Mesothelial cell of epicardium (in vitro differentiated cells): ENCODE measurements around the gene ST8SIA6. TPM values are rescaled to one million over a fixed set of nuclear protein-coding genes. Genes with fewer than 3 reads are reported as not detected.

Experiments used
- DNase-seq, 2 experiments: peaks; one replicate each; pipeline ENCODE4 v3.0.0; 2021; ENCODE audit warnings: low spot score in 2 of 2; ENCODE audit not compliant: unreplicated experiment in 2 of 2
- H3K27ac Mint-ChIP-seq: 2 replicates; pipeline ENCODE4 v1.8.0; 2021; ENCODE audit warnings: mixed read lengths
- H3K27me3 Mint-ChIP-seq: 2 replicates; pipeline ENCODE4 v1.8.0; 2021; ENCODE audit warnings: low read depth, mixed read lengths
- H3K36me3 Mint-ChIP-seq: 2 replicates; pipeline ENCODE4 v1.8.0; 2021; ENCODE audit warnings: mixed read lengths
- H3K4me1 Mint-ChIP-seq: 2 replicates; pipeline ENCODE4 v1.8.0; 2021; ENCODE audit warnings: mixed read lengths
- H3K4me3 Mint-ChIP-seq: 2 replicates; pipeline ENCODE4 v1.8.0; 2021; ENCODE audit warnings: mild to moderate bottlenecking, moderate library complexity, mixed read lengths
- H3K9me3 Mint-ChIP-seq: 2 replicates; pipeline ENCODE4 v1.8.0; 2021; ENCODE audit warnings: mixed read lengths
- total RNA-seq: library from RNA; stranded (reverse); gene quantifications from 3 replicates; pipeline ENCODE4 v1.2.1, GENCODE V29; 2021
- TF ChIP-seq, protein P1 (sequence below): fragments of 200-600 bp; sonication (generic); IDR thresholded peaks from one replicate; pipeline ENCODE4 v1.5.0; 2021; ENCODE audit warnings: antibody characterized with exemption; ENCODE audit not compliant: unreplicated experiment

ST8SIA6 gene
- total RNA-seq, 1 donor from 2014 or later = 1.4 TPM

DNA sequence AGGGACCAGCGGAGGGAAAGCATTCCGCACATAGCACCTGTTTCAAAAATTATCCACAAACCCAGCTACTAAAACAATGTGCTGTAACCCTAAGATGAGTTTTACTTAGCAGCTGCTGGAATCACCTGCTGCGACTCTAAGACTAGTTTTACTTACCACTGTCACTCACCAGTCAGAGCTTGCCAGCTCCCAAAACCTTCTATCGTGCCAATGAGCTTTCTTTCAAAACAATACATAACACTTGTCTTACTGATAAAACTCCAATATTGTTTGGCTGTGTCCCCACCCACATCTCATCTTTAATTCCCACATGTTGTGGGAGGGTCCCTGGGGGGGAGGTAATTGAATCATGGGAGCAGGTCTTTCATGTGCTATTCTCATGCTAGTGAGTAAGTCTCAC lies 18.4 kb downstream of the ST8SIA6 start:
- peaks cover 20% of the 10 kb centered on the region for H3K27me3 Mint-ChIP-seq
- no peak overlapping the region for H3K27ac Mint-ChIP-seq

DNA sequence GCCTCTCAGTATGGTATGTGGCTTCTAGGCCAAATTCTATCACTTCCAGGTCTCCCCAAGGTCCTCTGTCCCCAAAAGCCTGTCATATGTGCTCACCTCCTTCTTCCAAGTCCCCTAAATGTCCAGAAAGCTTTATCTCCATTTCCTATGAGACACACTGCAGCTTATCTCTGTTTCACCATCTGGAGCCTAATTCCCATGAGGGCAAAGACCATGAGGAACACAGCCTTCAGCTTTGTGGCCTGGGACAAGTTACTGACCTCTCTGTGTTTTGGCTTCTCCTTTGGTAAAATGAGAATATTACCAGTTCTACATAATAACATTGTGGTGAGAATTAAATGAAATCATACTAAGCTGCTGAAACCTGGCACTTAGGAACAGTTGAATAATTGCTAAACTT lies 19.2 kb downstream of the ST8SIA6 start:
- Mint-ChIP-seq H3K4me1 (peaks cover 18% of the 10 kb centered on the region), H3K27me3 (peaks cover 20% of the 10 kb centered on the region), H3K9me3 (peaks cover 5% of the 10 kb centered on the region), H3K27ac (no peak overlapping the region), H3K36me3 (no peaks in the 10 kb centered on the region), H3K4me3 (no peak overlapping the region)
- DNase-seq = no peak
- TF ChIP-seq, protein P1, sequence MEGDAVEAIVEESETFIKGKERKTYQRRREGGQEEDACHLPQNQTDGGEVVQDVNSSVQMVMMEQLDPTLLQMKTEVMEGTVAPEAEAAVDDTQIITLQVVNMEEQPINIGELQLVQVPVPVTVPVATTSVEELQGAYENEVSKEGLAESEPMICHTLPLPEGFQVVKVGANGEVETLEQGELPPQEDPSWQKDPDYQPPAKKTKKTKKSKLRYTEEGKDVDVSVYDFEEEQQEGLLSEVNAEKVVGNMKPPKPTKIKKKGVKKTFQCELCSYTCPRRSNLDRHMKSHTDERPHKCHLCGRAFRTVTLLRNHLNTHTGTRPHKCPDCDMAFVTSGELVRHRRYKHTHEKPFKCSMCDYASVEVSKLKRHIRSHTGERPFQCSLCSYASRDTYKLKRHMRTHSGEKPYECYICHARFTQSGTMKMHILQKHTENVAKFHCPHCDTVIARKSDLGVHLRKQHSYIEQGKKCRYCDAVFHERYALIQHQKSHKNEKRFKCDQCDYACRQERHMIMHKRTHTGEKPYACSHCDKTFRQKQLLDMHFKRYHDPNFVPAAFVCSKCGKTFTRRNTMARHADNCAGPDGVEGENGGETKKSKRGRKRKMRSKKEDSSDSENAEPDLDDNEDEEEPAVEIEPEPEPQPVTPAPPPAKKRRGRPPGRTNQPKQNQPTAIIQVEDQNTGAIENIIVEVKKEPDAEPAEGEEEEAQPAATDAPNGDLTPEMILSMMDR = no peak

More for the DNA sequence above, 18.4 kb downstream of the ST8SIA6 start:
- peaks cover 5% of the 10 kb centered on the region for H3K9me3 Mint-ChIP-seq
- TF ChIP-seq, protein P1 = no peak
- no peak overlapping the region for H3K4me3 Mint-ChIP-seq
- peaks cover 14% of the 10 kb centered on the region for H3K4me1 Mint-ChIP-seq
- H3K36me3 Mint-ChIP-seq = no peaks in the 10 kb centered on the region
- no peak for DNase-seq

DNA sequence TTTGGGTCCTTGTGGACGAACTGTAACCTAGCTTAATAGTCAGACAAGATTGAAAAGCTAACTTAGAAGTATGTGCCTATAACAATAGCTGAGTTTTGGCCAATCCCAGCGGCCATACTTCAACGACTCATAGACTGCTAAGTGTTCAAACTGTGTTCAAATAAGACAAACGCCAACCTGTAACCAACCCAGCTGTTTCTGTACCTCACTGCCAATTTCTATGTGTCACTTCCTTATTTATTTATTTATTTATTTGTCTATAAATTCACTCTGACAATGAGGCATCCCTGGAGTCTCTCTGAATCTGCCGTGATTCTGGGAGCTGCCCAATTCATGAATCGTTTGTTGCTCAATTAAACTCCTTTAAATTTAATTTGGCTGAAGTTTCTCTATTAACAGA lies 21.7 kb downstream of the ST8SIA6 start:
- TF ChIP-seq, protein P1 = no peak
- no peak for DNase-seq
- no peaks in the 10 kb centered on the region for H3K36me3 Mint-ChIP-seq
- H3K4me1 Mint-ChIP-seq = peaks cover 16% of the 10 kb centered on the region
- H3K9me3 Mint-ChIP-seq = peaks cover 5% of the 10 kb centered on the region
- no peak overlapping the region for H3K27ac Mint-ChIP-seq
- peaks cover 20% of the 10 kb centered on the region for H3K27me3 Mint-ChIP-seq
- no peak overlapping the region for H3K4me3 Mint-ChIP-seq

DNA sequence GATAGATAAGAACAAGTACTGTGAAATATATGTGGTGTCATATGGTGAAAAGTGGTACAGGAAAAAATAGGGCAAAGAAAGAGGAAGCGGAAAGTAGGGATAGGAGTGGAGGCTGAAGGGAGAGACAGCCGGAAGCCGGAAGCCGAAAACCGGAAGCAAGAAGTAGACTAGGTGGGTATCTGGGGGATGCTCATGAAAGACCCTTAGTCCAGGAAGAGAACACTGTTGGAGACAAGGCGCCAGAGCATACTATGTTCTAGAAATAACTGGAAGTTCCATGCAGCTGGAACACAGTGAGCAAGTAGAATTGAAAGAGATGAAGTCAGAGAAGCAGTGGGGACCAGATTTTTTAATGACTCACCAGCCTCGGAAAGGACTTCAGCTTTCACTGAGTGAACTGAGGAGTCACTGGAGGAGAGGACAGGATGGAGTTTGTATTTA lies 22.5 kb downstream of the ST8SIA6 start:
- no peak overlapping the region for H3K27ac Mint-ChIP-seq
- peaks cover 3% of the 10 kb centered on the region for H3K9me3 Mint-ChIP-seq
- no peaks in the 10 kb centered on the region for H3K36me3 Mint-ChIP-seq
- TF ChIP-seq, protein P1 = no peak
- peaks cover 20% of the 10 kb centered on the region for H3K27me3 Mint-ChIP-seq
- no peak for DNase-seq
- no peak overlapping the region for H3K4me3 Mint-ChIP-seq
- H3K4me1 Mint-ChIP-seq = peaks cover 21% of the 10 kb centered on the region

DNA sequence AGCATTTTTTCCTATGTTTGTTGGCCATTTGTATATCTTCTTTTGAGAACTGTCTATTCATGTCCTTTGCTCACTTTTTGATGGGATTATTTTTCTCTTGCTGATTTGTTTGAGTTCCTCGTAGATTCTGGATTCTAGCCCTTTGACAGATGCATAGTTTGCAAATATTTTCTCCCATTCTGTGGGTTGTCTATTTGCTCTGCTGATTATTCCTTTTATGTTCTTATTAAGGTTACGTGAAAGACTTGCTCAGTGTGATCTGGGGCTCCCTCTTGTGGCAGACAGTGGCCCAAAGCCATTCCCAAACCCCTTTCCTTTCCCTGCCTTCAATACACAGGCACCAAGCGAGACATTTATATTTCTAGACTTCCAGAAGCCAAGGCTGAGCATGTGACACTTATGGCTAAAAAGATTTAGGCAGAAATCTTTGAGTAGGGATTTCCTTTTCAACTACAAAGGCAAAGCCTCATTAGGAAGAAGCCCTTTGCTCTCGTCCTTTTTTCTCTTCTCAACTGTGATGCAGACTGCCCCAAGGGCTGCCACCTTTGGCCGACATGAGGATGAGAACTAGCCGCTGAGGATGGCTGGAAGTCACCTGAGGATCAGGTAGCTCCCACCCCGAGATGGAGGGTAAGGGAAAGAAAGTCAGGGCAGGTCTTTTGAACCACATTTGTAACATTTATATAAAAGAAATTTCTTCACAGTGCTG lies 23.6 kb downstream of the ST8SIA6 start:
- peaks cover 20% of the 10 kb centered on the region for H3K27me3 Mint-ChIP-seq
- no peaks in the 10 kb centered on the region for H3K36me3 Mint-ChIP-seq
- no peak overlapping the region for H3K4me3 Mint-ChIP-seq
- H3K4me1 Mint-ChIP-seq = peaks cover 30% of the 10 kb centered on the region
- H3K9me3 Mint-ChIP-seq = no peaks in the 10 kb centered on the region
- peak; percentile 46 to 82 for DNase-seq
- no peak overlapping the region for H3K27ac Mint-ChIP-seq
- TF ChIP-seq, protein P1 = peak; percentile 76
